ENCODE data around the gene GSK3A.
A peak's percentile ranks its signal among the peaks of the same experiment; 100 is the strongest.

GSK3A gene

DNA sequence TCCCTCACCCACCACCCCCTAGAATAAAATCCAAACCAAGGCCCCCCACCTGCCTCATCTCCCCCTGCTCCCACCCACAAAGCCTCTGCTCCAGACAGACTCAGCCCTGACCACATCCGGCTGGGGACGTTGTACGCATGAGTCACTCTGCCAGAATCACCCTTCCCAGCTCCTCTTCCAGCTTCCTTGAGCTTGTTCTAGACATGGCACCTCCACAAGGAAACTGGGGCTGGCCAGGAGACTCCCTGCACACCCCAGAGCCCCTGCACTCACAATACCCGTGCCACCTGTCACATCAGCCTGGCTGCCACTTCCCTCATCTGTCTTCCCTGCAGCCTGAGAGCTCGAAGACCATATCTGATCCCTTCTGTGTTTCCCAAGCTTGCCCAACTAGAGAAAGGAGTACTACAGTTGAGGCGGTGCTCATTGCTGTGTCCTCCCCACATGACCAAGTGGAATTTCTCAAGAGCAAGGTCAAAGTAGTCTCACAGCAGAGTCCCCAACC lies 34.6 kb downstream of the GSK3A start:
- peak in 3 of 10 donors; percentile 68 to 84 (median 80) for DNase-seq
- intact Hi-C loops (cut with DNase I): no loop called here

DNA sequence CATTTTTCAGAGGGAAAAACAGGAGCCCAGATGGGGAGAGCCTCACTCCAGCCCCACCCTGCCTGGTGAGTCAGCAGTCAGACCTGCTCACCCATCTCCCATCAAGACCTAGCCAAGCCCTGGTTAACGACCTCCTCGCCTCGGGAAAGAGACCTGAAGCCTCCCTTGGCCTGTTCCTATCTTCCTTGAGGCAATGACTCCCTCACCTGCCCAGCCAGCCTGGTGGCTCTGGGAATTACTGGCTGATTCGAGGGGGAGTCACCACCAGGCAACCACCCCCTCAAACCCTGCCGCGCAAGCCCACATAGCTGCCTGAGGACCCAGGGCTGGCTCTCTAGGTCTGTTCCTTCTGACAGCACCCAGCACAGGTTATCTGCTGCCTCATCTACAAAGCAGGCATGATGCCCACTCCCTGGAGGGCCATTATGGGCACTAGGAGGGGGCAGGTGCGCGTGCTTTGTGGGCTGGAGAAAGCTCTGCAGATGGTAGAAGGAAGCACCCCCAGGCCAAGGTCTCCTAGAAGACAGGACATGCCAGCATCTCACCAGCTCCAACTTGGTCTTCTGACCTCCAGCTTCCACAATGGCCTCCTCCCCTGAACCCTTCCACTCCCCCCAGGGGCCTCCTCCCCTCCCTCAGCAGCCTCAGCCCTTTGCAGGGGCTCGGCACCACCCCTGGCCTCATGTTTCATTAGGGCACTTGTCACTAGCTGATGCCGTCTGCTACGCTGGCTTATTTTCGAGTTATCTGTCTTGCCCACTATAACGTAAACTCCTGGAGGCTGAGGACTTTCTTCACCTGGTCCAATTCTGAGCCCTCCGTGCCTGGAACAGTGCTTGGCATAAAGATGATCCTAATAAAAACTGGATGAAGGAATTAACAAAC lies 35.3 kb downstream of the GSK3A start:
- intact Hi-C loops (cut with DNase I): no loop called here
- DNase-seq: peak in 5 of 10 donors; percentile 12 to 84 (median 71)

DNA sequence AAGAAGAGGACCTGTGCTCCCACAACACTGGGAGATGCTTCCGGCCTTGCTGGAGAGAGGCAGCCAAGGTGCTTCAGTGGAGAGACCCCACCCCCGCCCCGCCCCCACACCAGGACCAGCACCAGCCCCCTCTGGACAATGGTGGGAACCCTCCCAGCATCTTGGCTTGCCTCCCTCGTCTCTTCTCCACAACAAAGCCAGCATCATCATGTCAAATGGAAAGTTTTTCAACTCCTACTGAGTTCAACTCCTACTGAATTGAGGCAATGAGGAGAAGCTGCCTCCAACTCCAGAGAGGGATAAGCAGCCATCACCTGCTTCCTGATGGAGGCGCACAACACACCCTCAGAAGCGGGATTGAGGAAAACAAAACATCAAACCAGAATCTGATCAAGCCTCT lies 37.7 kb downstream of the GSK3A start:
- DNase-seq: peak in 1 of 10 donors; percentile 6
- intact Hi-C loops (cut with DNase I): no loop called here

DNA sequence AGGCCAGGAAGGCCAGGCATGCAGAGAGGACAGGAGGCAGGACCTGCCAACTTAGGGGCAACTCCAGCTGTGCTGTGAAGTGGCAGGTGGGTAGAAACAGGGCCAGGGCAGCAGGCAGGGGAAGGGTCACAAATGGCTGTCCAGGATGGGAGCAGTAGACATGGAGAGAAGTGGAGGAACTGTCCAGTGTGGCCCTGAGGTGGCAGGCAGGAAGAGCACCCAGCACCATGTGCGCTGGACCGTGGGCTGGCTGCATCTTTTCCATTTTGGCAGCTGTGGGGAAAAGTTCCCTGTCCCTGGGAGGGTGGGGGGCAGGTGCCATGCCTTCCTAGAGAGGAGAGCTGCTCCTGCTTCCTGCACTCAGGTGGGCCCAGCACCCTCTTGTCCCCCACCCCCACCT lies 38.7 kb downstream of the GSK3A start:
- intact Hi-C loops (cut with DNase I): no loop called here
- DNase-seq: peak in 1 of 10 donors; percentile 33

DNA sequence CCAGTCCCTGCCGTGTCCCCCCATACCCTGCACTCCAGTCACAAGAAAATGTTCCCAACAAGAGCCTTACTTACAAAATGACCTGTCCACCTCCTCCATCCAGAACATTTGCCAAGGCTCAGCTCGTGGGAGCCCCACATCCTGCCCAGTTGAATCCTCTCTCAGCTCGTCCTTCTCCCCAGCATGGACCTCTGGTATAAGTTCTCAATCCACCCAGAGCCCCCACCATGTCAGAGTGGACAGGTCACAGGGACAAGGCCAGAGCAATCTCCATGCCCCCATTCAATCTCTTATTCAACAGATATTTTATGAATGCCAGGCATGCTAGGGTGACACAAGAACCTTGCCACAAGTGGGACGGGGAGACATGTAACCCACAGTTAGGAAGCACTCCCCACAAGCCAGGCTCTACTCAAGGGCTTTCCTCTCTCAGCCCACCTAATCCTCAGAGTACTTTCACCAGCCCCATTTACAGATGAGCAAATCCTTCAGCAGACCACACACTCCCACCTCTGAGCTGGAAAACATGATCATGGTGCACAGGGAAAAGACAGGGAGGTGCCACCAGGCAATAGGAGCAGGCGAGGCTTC lies 40.0 kb downstream of the GSK3A start:
- intact Hi-C loops (cut with DNase I): no loop called here
- peak in 1 of 10 donors; percentile 59 for DNase-seq

DNA sequence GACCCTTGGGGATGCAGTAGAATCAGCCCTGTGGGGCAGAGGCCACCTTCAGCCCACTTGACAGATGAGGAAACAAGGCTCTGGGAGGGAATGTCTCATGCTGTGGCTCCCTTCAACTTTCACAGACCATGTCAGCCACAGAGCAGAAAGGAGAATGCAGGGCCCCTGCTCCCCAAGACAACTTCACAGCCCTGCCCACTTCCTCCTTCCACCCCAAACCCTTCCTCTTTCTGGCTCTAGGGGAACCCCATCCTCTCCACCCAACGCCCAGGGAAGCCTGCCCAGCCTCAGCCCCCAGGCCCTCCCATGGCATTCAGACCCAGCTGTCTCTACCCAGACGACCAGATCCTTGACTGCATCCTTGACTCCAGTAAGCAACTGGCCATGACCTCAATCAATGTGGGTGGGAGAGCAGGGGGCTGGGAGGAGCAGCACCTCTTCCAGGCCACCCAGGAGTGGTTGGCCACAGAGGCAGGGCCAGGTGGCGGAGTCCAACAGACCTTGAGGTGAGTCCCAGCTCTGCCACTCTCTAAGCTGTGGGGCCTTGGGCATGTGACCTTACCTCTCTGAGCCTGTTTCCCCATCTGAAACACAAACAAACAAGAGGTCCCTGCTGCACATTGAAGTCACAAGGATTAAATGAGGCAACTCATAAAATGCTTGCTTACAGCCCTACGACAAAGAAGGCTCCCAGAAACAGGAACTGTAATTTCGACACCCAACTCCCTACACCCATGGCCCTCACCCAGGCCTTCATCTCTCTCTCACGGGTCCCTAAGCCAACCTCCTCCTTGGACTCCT lies 40.7 kb downstream of the GSK3A start:
- intact Hi-C loops (cut with DNase I): no loop called here

DNA sequence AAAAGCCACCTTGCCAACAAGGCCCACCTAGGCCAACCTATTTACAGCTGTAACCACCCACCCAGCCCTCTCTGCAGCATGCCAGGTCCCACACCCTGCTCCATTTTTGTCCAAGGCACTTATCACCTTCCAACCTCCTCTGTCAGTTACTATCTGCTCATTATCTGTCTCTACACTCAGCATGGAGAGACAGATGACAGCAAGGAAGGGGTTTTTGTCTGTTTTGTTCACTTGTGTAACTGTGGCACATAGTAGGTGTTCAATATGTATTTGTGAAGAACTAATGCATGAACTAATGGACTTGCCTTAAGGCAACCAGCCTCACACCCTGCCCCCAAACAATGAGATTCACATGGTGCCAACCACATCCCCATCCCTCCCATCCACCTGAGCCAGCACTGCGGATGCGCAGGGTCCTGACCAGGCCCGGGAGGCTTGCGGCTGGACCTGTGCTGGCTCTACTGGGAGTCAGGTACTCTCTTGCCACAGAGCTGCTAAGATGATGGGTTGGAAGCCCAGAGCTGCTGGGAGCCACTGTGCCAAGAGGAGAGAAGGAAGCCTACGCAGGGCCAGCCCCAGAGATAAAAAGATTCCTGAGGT lies 42.2 kb downstream of the GSK3A start:
- intact Hi-C loops (cut with DNase I): no loop called here

More for the DNA sequence above, 40.7 kb downstream of the GSK3A start:
- peak in 2 of 10 donors; percentile 19 to 67 for DNase-seq

DNA sequence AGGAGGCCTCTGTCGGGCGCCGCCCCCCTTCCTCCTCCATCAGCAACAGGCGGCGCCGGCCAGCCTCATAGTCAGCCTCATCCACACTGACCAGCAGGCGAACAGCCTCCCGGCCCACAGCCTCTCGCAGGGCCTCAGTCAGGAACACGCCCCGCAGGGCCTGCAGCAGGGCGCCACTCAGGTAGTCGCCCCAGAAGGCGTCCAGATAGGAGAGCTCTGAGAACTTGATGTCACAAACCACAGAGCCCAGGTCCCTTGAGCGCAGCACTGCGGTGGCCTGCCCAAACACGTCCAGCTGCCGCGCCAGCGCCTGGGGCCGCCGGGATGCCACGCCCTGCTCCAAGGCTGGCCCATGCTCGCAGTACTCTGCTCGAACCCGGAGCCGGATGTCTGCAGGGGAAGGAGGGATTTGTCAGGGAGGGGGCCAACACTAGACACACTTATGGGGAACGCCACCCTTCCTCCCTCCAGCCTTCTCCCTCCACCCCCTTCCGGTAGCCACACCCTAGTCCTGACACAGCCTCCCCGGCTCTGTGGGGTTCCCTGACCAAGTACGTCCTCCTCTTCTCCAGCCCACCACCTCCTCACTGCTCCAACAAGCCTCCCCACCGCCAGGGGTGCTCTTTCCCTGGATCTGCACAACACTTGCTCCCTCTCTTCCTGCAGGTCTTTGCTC lies 42.8 kb downstream of the GSK3A start:
- intact Hi-C loops (cut with DNase I): no loop called here
- peak in 1 of 10 donors; percentile 67 for DNase-seq

More for the DNA sequence above, 42.2 kb downstream of the GSK3A start:
- no peak for DNase-seq

DNA sequence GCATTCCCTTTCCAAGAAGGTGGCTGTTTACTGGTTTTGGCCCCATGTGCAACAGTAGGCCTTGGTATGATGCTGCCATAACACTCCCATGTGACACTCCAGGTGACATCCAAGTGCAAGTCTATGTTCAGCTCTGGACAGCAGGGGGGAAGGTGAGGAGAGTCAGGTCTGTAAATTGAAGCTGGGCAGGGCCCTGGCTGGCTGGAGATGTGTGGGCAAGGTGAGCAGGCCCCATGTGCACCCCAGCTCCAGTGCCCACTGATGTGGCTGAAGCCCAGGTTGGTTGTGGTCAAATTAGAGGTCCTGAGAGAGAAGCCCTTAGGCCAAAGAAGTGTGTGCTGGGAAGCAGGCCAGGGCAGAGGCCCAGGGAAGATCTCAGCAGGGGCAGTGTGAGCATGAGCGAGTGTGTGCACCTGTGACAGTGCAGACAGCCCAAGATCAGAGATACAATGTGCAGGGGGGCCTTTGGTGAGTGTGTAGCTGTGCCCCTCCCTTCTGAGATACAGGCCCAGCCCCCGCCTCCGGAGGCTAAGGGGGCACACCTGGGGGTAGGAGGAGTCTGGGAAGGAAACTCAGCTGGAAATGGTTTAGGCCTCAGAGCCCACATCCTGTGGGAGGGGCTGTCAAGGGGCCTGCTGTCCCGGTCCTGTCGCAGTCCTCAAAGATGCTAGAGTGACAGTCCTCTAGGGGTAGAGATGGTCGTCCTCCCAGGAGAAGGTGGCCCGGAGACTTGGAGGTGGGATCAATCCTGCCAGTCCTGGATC lies 43.5 kb downstream of the GSK3A start:
- DNase-seq: no peak
- intact Hi-C loops (cut with DNase I): no loop called here

DNA sequence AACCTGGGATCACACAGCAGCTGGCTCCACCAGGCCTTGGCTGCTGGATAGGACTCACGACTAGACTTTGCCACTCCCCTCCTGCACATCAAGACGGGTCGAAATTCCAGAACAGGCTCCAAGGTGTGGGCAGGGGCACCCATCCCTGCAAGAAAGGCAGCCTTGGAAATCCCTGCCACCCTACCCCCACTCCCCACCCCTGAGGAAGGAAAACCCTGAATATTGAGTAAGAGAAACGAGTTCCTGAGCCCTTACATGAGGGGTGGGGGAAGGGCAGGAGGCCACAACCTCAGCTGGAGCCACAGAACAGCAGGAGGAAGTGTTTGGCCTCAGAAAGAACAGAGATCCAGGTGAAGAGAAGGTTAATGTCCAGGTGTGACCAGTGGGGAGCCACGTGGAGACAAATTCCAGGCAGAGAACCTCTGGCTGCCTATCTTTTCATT lies 45.0 kb downstream of the GSK3A start:
- peak in 1 of 10 donors; percentile 39 for DNase-seq
- intact Hi-C loops (cut with DNase I): no loop called here

DNA sequence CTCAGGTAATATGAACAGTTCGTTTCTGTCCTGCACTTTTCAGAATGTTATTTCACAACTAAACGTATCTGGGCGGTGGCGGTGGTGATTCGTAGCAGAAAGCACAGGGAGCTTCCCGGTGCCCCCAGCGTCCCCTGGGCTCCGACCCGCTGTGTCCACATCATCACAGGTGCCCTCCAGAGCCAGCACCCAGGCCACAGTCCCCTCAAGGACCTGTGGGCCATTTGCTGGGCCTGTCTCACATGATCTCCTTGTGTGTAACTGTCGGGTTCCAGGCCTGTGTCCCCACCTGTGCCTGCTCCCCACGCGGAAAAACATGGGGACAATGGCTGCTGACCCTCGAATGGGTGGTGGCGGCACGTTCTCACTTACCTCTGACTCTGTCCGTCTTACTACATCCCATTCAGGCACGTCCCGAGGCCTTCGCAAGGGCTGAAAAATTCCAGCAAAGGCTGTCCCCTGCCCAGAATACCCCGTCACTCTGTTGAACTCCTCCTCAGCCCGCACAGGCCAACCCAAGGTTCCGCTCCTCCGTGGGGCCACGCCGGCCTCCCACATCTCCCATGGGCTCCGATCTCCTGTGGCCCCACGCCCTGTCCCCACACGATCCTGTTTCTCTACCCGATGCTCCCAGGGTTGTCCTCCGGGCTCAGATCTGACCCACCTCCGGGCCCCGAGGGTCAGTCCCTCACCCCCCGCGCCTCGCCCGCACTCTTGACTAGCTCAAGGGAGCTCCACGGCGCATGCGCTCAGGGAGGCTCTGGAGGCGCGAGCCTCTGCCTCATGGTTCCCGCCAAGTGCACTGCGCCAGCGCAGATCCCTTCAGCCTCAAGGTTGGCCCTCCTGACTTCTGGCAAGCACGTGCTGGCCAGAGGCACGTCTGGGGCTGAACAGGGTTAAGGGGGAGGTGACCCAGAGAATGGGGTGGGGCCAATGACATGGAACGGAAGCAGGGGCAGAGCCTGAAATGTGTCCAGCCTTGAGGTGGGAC lies 46.1 kb downstream of the GSK3A start:
- intact Hi-C loops (cut with DNase I): no loop called here
- peak in 2 of 10 donors; percentile 70 to 81 for DNase-seq

DNA sequence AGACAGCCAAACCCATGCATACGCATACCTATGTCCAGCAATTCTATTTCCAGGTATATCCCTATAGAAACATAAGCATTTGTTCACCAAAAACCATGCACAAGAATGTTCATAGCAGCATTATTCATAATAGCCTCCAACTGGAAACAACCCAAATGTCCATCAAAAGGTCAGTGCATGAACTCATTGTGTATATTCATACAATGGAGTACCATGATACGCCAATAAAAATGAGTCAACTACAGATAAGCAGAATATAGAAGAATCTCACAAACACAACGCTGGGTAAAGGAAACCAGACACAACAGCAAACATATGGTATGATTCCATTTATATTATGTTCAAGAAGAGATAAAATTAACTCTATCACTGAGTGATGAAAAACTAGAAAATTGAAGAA lies 48.7 kb downstream of the GSK3A start:
- no peak for DNase-seq

DNA sequence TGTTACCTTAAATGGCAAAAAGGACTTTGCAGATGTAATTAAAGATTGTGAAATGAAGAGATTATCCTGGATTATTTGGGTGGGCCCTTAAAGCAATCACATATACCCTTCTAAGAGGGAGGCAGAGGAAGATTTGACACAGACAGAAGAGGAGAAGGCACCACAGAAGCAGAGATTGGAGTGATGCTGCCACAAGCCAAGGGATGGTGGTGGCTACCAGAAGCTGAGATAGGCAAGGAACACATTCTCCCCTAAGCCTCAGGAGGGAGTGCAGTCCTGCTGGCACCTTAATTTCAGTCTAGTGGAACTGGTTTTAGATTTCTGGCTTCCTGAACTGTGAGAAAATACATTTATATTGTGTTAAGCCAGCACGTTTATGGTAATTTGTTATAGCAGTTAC lies 49.1 kb downstream of the GSK3A start:
- intact Hi-C loops (cut with DNase I): no loop called here
- no peak for DNase-seq

More for the DNA sequence above, 48.7 kb downstream of the GSK3A start:
- intact Hi-C loops (cut with DNase I): no loop called here

DNA sequence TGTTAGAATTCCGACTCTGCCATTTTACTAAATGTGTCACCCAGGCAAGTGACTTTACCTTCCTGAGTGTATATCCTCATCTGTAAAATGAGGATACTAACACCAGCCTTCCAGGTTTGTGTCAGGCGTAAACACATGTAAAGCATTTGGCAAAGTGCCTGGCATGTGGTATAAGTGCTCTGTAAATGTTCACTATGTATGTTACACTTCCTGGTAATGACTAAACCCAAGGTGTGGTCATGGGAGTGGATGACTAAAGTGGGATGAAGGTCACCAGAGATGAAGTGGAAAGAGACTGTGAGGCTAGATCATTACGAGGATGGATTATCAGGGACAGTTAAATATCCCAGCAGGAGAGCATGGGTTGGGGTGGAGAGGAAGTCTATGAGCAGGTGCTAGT lies 50.5 kb downstream of the GSK3A start:
- intact Hi-C loops (cut with DNase I): no loop called here
- no peak for DNase-seq

DNA sequence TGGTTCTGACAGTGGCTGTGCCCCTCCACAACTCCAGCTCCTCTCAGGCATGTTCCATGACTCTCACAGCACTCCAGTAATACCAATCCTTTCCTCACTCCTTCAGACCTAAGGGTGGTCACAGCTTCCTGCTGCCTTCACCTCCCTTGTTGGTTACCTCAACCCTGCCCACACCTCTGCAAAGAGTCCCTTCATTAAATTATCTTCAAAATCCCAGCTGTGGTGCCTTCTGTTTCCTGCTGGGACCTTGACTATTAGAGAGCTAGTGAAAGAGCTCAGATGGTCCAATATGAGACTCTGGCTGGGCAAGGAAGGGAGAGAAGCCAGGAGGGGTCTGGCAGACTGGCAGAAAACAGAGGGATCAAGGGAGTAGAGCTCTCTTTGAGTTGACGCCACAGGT lies 51.1 kb downstream of the GSK3A start:
- peak in 2 of 10 donors; percentile 1 to 33 for DNase-seq
- intact Hi-C loops (cut with DNase I): no loop called here

DNA sequence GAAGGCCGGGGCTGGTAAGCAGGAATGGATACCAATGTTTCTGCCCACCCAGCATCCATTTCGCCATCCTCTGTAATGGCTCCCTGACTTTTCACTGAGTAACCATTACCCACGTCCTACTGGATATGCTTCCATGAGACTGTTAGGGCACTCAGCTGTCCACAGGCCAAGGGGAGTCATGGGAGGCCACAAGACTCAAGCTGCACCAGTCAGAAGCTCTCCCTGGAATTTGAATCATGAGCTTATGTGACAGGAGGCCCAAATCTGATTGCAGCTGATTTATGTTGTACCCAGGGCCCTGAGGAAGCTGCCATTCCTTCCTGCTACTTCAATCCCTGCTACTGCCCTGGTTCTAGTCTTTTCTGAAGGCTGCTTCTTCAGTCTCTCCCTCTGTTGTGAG lies 53.3 kb downstream of the GSK3A start:
- peak in 2 of 10 donors; percentile 2 to 31 for DNase-seq
- intact Hi-C loops (cut with DNase I): no loop called here

DNA sequence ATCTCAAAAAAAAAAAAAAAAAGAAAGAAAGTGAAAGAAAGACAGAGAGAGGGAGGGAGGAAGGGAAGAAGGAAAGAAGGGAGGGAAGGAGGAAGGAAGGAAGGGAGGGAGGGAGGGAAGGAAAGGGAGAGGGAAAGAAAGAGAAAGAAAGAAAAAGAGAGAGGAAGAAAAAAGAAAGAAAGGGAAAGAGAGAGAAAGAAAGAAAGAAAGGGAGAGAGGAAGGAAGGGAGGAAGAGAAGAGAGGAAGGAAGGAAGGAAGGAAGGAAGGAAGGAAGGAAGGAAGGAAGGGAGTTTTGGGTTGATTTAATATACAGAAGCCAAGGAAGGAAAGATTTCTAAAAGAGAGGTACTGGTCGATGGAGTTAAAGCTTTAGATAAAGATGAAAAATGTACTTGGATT lies 53.7 kb downstream of the GSK3A start:
- no peak for DNase-seq
- intact Hi-C loops (cut with DNase I): no loop called here

DNA sequence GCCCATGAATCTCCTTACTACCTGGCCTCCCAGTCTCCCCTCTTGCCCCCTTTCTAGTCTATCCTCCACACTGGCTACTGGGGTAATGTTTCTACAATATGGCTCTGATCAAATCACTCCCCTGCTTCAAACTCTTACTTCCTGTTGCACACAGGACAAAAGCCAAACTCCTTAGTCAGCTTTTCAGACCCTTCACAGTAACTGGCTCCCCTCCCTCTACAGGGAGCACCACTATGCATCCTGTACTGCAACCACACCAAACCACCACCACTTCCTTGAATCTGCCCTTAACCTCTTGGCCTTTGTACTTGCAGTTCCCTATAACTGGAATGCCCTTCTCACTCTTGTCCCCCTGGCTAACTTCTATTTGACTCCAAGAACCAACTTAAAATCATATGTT lies 57.1 kb downstream of the GSK3A start:
- DNase-seq: peak in 1 of 10 donors; percentile 21
- intact Hi-C loops (cut with DNase I): no loop called here
